ENCODE measurements around the gene SRP72. TPM values are rescaled to one million over a fixed set of nuclear protein-coding genes. Genes with fewer than 3 reads are reported as not detected.
"Not testable (repeated sequence)": the region's sequence is repeated elsewhere in the genome, so short reads cannot be mapped to it uniquely, and the experiment has no call there.

Gene SRP72
- polyA plus RNA-seq, 2 of the 4 experiments (the other 2 are of a cell fraction), result 70.1 to 135 TPM

- ATAC-seq, result no peak
- DNase-seq (ENCODE audit: low read depth in 1 of 2, low spot score in 1 of 2), result no peak
- Histone ChIP-seq H3K4me3 (no peak overlapping the region), H3K9me3 (no peaks in the 10 kb centered on the region), H3K4me1 (peaks cover 34% of the 10 kb centered on the region), H3K27ac (no peak overlapping the region), H3K4me2 (no peak overlapping the region)
- 89% methylated on average over 1 of the region's 1 CpG for WGBS (ENCODE audit: missing lambda C conversion rate)
- FAIRE-seq, result no peak
- TF ChIP-seq PHF8 (IDR thresholded peaks at IDR 0.05; ENCODE audit: borderline replicate concordance, low read depth) (no peak), TP53 (CRISPR knock-in tag; IDR thresholded peaks at IDR 0.05) (no peak), FOSB (CRISPR knock-in tag; IDR thresholded peaks at IDR 0.05) (no peak), ZNF302 (CRISPR knock-in tag; IDR thresholded peaks at IDR 0.05) (no peak), ZSCAN20 (CRISPR knock-in tag; IDR thresholded peaks at IDR 0.05) (no peak), PBX3 (IDR thresholded peaks at IDR 0.05) (no peak), HDAC2 (IDR thresholded peaks at IDR 0.05) (no peak), HOXA7 (CRISPR knock-in tag; IDR thresholded peaks at IDR 0.05) (no peak), EHMT2 (IDR thresholded peaks at IDR 0.05; ENCODE audit: low read depth) (no peak), KDM1A (IDR thresholded peaks at IDR 0.05; ENCODE audit: low read depth) (no peak), POLR2A (IDR thresholded peaks at IDR 0.05; ENCODE audit: low read length) (no peak), MYC (IDR thresholded peaks at IDR 0.05; ENCODE audit: borderline replicate concordance, low read length) (no peak), NPAS2 (CRISPR knock-in tag; IDR thresholded peaks at IDR 0.05; ENCODE audit: borderline replicate concordance) (no peak), RFX5 (IDR thresholded peaks at IDR 0.05) (no peak), FOSL2 (IDR thresholded peaks at IDR 0.05) (no peak), FOSL2 (CRISPR knock-in tag; IDR thresholded peaks at IDR 0.05) (no peak), FOXS1 (CRISPR knock-in tag; IDR thresholded peaks at IDR 0.05) (no peak), HOXB13 (CRISPR knock-in tag; IDR thresholded peaks at IDR 0.05; ENCODE audit: low read depth) (no peak), HMGXB4 (CRISPR knock-in tag; IDR thresholded peaks at IDR 0.05; ENCODE audit: borderline replicate concordance) (no peak), ATOH8 (CRISPR knock-in tag; IDR thresholded peaks at IDR 0.05; ENCODE audit: low read depth) (no peak)
- CTCF ChIA-PET, result interaction anchor here (1.0 to 1.1 kb wide), 2 partner anchors 20 to 98 kb away, joined by 3 to 6 read pairs; no protein-coding TSS in a partner anchor
- POLR2A ChIA-PET, result no interaction called here
Observed at GRCh38 chr4:56445699-56446098, 21.7 kb upstream of the SRP72 start.

- Histone ChIP-seq H3K27ac (no peak overlapping the region), H3K4me1 (peaks cover 22% of the 10 kb centered on the region), H3K9me3 (no peaks in the 10 kb centered on the region), H3K4me2 (no peak overlapping the region), H3K4me3 (no peak overlapping the region)
- ChIA-PET CTCF (no interaction called here), POLR2A (no interaction called here)
- no peak for FAIRE-seq
- ATAC-seq, result no peak
- DNase-seq (ENCODE audit: low read depth in 1 of 2, low spot score in 1 of 2), result no peak
- TF ChIP-seq ZSCAN20 (CRISPR knock-in tag; IDR thresholded peaks at IDR 0.05) (no peak), JUNB (IDR thresholded peaks at IDR 0.05) (no peak), PHF8 (IDR thresholded peaks at IDR 0.05; ENCODE audit: borderline replicate concordance, low read depth) (no peak), ZNF302 (CRISPR knock-in tag; IDR thresholded peaks at IDR 0.05) (no peak), BHLHE40 (IDR thresholded peaks at IDR 0.05; ENCODE audit: low read depth, low read length) (no peak), ZC3H11A (IDR thresholded peaks at IDR 0.05) (no peak), MAX (IDR thresholded peaks at IDR 0.05) (no peak), NPAS2 (CRISPR knock-in tag; IDR thresholded peaks at IDR 0.05; ENCODE audit: borderline replicate concordance) (no peak), GATA3 (IDR thresholded peaks at IDR 0.05; ENCODE audit: borderline replicate concordance) (no peak), KDM5A (IDR thresholded peaks at IDR 0.05) (no peak)
Observed at GRCh38 chr4:56448301-56448700, 19.1 kb upstream of the SRP72 start.

GRCh38 chr4:56449475-56449874 lies 17.9 kb upstream of the SRP72 start:
- ATAC-seq; H3K4me2 ChIP-seq; FAIRE-seq; H3K4me3 ChIP-seq; H3K9me3 ChIP-seq; DNase-seq (ENCODE audit: low read depth in 1 of 2, low spot score in 1 of 2); H3K27ac ChIP-seq; CTCF ChIA-PET: not testable (repeated sequence)
- H3K4me1 ChIP-seq, result peaks cover 10% of the 10 kb centered on the region
- 98% methylated on average over 4 of the region's 4 CpGs for WGBS (ENCODE audit: missing lambda C conversion rate)
- POLR2A ChIA-PET, result interaction anchor here (1.1 kb wide), 1 partner anchor 14 kb away, joined by 4 read pairs; the partner anchor contains the start of gene PPAT

All from A549 (cell line).